H1 (cell line): ENCODE results near the gene ZDHHC19. TPM values are rescaled to one million over a fixed set of nuclear protein-coding genes. Genes with fewer than 3 reads are reported as not detected.

Experiments used
- CTCF ChIA-PET: fragments of 300-600 bp; sonication (Branson Sonifier 250); formaldehyde crosslinking; loops from one replicate; lab custom pipeline; 2021; ENCODE audit not compliant: partially characterized antibody; lab: Charles Lee
- POLR2A ChIA-PET: fragments of 300-600 bp; sonication (Branson Sonifier 250); formaldehyde crosslinking; loops from one replicate; lab custom pipeline; 2021; ENCODE audit warnings: inconsistent platforms; ENCODE audit not compliant: partially characterized antibody; lab: Charles Lee
- DNase-seq, 2 experiments: peaks; one replicate each; pipeline versions ENCODE4 v3.0.0 to v3.0.0-alpha.2; 2010 to 2022; ENCODE audit warnings: low spot score in 2 of 2, low read depth in 1 of 2, mixed read lengths in 1 of 2
- FAIRE-seq: peaks from 2 replicates; lab custom pipeline; 2011; peaks lifted over from hg19 to GRCh38; lab: Jason Lieb, UNC
- H2AFZ ChIP-seq: 2 replicates; pipeline ENCODE4 v1.8.1; 2012; ENCODE audit warnings: low read length, inconsistent platforms
- H2AK5ac ChIP-seq: 2 replicates; pipeline ENCODE4 v1.6.1; 2013; ENCODE audit warnings: low read depth, low read length
- H2BK120ac ChIP-seq: replicated peaks from 2 replicates; pipeline ENCODE3; 2013; ENCODE audit warnings: low read depth, low read length, inconsistent platforms
- H2BK12ac ChIP-seq: 2 replicates; pipeline ENCODE4 v1.6.1; 2013; ENCODE audit warnings: low read depth, low read length
- H2BK15ac ChIP-seq: 2 replicates; pipeline ENCODE4 v1.6.1; 2013; ENCODE audit warnings: low read length
- H2BK20ac ChIP-seq: 2 replicates; pipeline ENCODE4 v1.6.1; 2013; ENCODE audit warnings: low read length
- H2BK5ac ChIP-seq: 2 replicates; pipeline ENCODE4 v1.6.1; 2013; ENCODE audit warnings: low read depth, low read length
- H3K14ac ChIP-seq: 2 replicates; pipeline ENCODE4 v1.6.1; 2013; ENCODE audit warnings: inconsistent platforms; ENCODE audit not compliant: insufficient read length
- H3K18ac ChIP-seq: 2 replicates; pipeline ENCODE4 v1.6.1; 2013; ENCODE audit warnings: low read length; ENCODE audit errors: extremely low read depth
- H3K23ac ChIP-seq: 2 replicates; pipeline ENCODE4 v1.6.1; 2013; ENCODE audit warnings: inconsistent platforms; ENCODE audit not compliant: insufficient read length
- H3K23me2 ChIP-seq: 2 replicates; pipeline ENCODE4 v1.6.1; 2013; ENCODE audit warnings: low read depth, low read length
- H3K27ac ChIP-seq: 2 replicates; pipeline ENCODE4 v1.6.1; 2011; ENCODE audit warnings: low read depth, low read length, inconsistent platforms
- H3K27me3 ChIP-seq, 4 experiments: replicated peaks in 1 of 4; 1 replicate in 1 of 4; 2 replicates in 3 of 4; pipeline versions ENCODE4 v1.6.1 to v1.8.1; 2011 to 2013; ENCODE audit warnings: low read length in 3 of 4, mild to moderate bottlenecking in 3 of 4, inconsistent platforms in 2 of 4, mixed read lengths in 2 of 4, moderate library complexity in 1 of 4; ENCODE audit not compliant: control insufficient read depth in 3 of 4, insufficient read depth in 3 of 4; ENCODE audit errors: extremely low read depth in 1 of 4
- H3K36me3 ChIP-seq, 4 experiments: 2 replicates each; pipeline versions ENCODE4 v1.6.1 to v1.8.1; 2011 to 2013; ENCODE audit warnings: mild to moderate bottlenecking in 4 of 4, low read length in 3 of 4, moderate library complexity in 2 of 4, control low read depth in 1 of 4, inconsistent platforms in 1 of 4; ENCODE audit not compliant: insufficient read depth in 4 of 4, control insufficient read depth in 2 of 4
- H3K4ac ChIP-seq: replicated peaks from 2 replicates; pipeline ENCODE3; 2013; ENCODE audit warnings: low read length, low read depth, mixed read lengths, inconsistent platforms; ENCODE audit not compliant: insufficient read length
- H3K4me1 ChIP-seq, 4 experiments: replicated peaks in 1 of 4; 1 replicate in 1 of 4; 2 replicates in 3 of 4; pipeline versions ENCODE4 v1.6.1 to v1.8.1; 2011 to 2013; ENCODE audit warnings: low read length in 3 of 4, inconsistent platforms in 2 of 4, mixed read lengths in 1 of 4; ENCODE audit not compliant: insufficient read depth in 4 of 4, control insufficient read depth in 3 of 4
- H3K4me2 ChIP-seq, 2 experiments: 2 replicates each; pipeline versions ENCODE4 v1.6.1 to v1.8.1; 2011 to 2013; ENCODE audit warnings: low read depth in 2 of 2, low read length in 2 of 2, control low read depth in 1 of 2, inconsistent platforms in 1 of 2, mild to moderate bottlenecking in 1 of 2; ENCODE audit not compliant: insufficient read depth in 1 of 2
- H3K4me3 ChIP-seq, 4 experiments: fragments of 200-600, 300-600 bp in 1 of 4; sonication (generic), shearing (Covaris generic), sonication (Bioruptor Twin) in 1 of 4; 2 replicates each; pipeline versions ENCODE4 v1.5.1 to v1.8.1; 2011 to 2016; ENCODE audit warnings: low read length in 4 of 4, low read depth in 3 of 4, control low read depth in 2 of 4, inconsistent platforms in 2 of 4, mild to moderate bottlenecking in 2 of 4, mixed read lengths in 1 of 4, moderate library complexity in 1 of 4; ENCODE audit not compliant: insufficient read depth in 2 of 4; ENCODE audit errors: extremely low read depth in 1 of 4
- H3K56ac ChIP-seq: replicated peaks from 2 replicates; pipeline ENCODE3; 2013; ENCODE audit warnings: low read depth, mild to moderate bottlenecking, mixed read lengths, low read length, inconsistent platforms; ENCODE audit not compliant: insufficient read length
- H3K79me1 ChIP-seq: 2 replicates; pipeline ENCODE4 v1.6.1; 2013; ENCODE audit warnings: low read depth, low read length, control low read depth
- H3K79me2 ChIP-seq, 2 experiments: 2 replicates each; pipeline versions ENCODE4 v1.6.1 to v1.8.1; 2012 to 2013; ENCODE audit warnings: low read length in 2 of 2, mild to moderate bottlenecking in 2 of 2, inconsistent platforms in 1 of 2; ENCODE audit not compliant: insufficient read depth in 2 of 2, control insufficient read depth in 1 of 2
- H3K9ac ChIP-seq, 4 experiments: replicated peaks in 1 of 4; 1 replicate in 1 of 4; 2 replicates in 3 of 4; pipeline versions ENCODE4 v1.6.1 to v1.8.1; 2011 to 2013; ENCODE audit warnings: low read depth in 3 of 4, low read length in 3 of 4, control low read depth in 2 of 4, mild to moderate bottlenecking in 2 of 4, moderate library complexity in 2 of 4, inconsistent platforms in 1 of 4; ENCODE audit errors: extremely low read depth in 1 of 4
- H3K9me3 ChIP-seq, 2 experiments: 2 replicates each; pipeline versions ENCODE4 v1.6.1 to v1.8.1; 2012 to 2013; ENCODE audit warnings: mild to moderate bottlenecking in 2 of 2, moderate library complexity in 2 of 2, control low read depth in 1 of 2, inconsistent platforms in 1 of 2, low read depth in 1 of 2, low read length in 1 of 2, mixed read lengths in 1 of 2; ENCODE audit not compliant: insufficient read depth in 2 of 2
- H4K20me1 ChIP-seq, 2 experiments: replicated peaks in 1 of 2; 2 replicates each; pipeline versions ENCODE3 to v1.8.1; 2011 to 2013; ENCODE audit warnings: inconsistent platforms in 2 of 2, low read length in 2 of 2, mild to moderate bottlenecking in 1 of 2; ENCODE audit not compliant: insufficient read depth in 2 of 2, control insufficient read depth in 1 of 2
- H4K5ac ChIP-seq: 2 replicates; pipeline ENCODE4 v1.6.1; 2013; ENCODE audit warnings: low read length, low read depth, mixed read lengths, inconsistent platforms; ENCODE audit not compliant: insufficient read length
- H4K8ac ChIP-seq: 2 replicates; pipeline ENCODE4 v1.8.0; 2013; ENCODE audit warnings: mild to moderate bottlenecking, moderate library complexity, low read length, inconsistent platforms; ENCODE audit not compliant: insufficient read depth; ENCODE audit errors: extremely low read depth
- H4K91ac ChIP-seq: replicated peaks from 2 replicates; pipeline ENCODE3; 2013; ENCODE audit warnings: low read length, mixed read lengths, inconsistent platforms; ENCODE audit not compliant: insufficient read length
- CEBPB ChIP-seq: IDR thresholded peaks from 2 replicates; pipeline ENCODE4 v1.6.1; 2012; ENCODE audit warnings: low read depth, low read length
- EP300 ChIP-seq, 2 experiments: IDR thresholded peaks; 1 replicate in 1 of 2; 2 replicates in 1 of 2; pipeline ENCODE4 v1.6.1; 2011 to 2012; ENCODE audit warnings: low read depth in 2 of 2, low read length in 2 of 2, mild to moderate bottlenecking in 2 of 2, borderline replicate concordance in 1 of 2, inconsistent platforms in 1 of 2, moderate library complexity in 1 of 2
- JUN ChIP-seq: IDR thresholded peaks from 2 replicates; pipeline ENCODE4 v1.6.1; 2011; ENCODE audit warnings: low read depth, mild to moderate bottlenecking, improper control_type of control experiment, low read length
- POU5F1 ChIP-seq: IDR thresholded peaks from 2 replicates; pipeline ENCODE4 v1.6.1; 2011; ENCODE audit warnings: low read depth, mild to moderate bottlenecking, low read length, moderate library complexity
- SAP30 ChIP-seq: fragments of 300-600 bp; sonication (generic); IDR thresholded peaks from 2 replicates; pipeline ENCODE4 v1.7.1; 2012; ENCODE audit warnings: low read length, moderate library complexity, mild to moderate bottlenecking, inconsistent platforms; ENCODE audit not compliant: insufficient read depth, insufficient replicate concordance
- TBP ChIP-seq: IDR thresholded peaks from 2 replicates; pipeline ENCODE4 v1.6.1; 2011; ENCODE audit warnings: low read depth, low read length, improper control_type of control experiment
- ZNF274 ChIP-seq: IDR thresholded peaks from 2 replicates; pipeline ENCODE4 v1.7.0; 2012; ENCODE audit warnings: low read length, borderline replicate concordance; ENCODE audit errors: extremely low read depth
- WGBS, 2 experiments: shearing (Covaris generic) in 1 of 2; methylation state at CpG; one replicate each; pipeline versions ENCODE4 v1.1.6 to v1.1.7; 2013 to 2015; ENCODE audit warnings: low lambda C conversion rate in 2 of 2, mixed read lengths in 2 of 2, inconsistent platforms in 1 of 2, low coverage in 1 of 2, missing lambda C conversion rate in 1 of 2; ENCODE audit not compliant: insufficient replicate concordance in 2 of 2, insufficient coverage in 1 of 2, insufficient read length in 1 of 2; ENCODE audit errors: extremely low coverage in 1 of 2, missing lambda C conversion rate in 1 of 2; 5-methylcytosine and 5-hydroxymethylcytosine counted together
- polyA plus RNA-seq, 7 experiments: library from polyadenylated mRNA; depleted of rRNA in 3 of 7; stranded (reverse) in 5 of 7; unstranded in 2 of 7; fragments of >200 nt in 5 of 7; fragments of 200-250 nt in 2 of 7; gene quantifications; 1 replicate in 5 of 7; 2 replicates in 1 of 7; 4 replicates in 1 of 7; pipeline versions ENCODE4 v1.2.1 to v1.2.3, GENCODE V29; 2011 to 2013; ENCODE audit warnings: missing spikeins in 2 of 7, mixed read lengths in 2 of 7
- total RNA-seq: library from RNA; stranded (reverse); fragmentation: NEBNext Ultra II Directional; extraction: Animal tissue kit (Norgen Biotek cat#: 25700); gene quantifications from 2 replicates; pipeline ENCODE4 v1.2.1, GENCODE V29; 2021

ZDHHC19 gene
- total and polyA plus RNA-seq, 2 of the 8 experiments (the other 6 are each of a cell fraction or from before 2014, with no cell fraction given) = 2.5 to 4.1 TPM

GRCh38 chr3:196251918-196252317 lies 40.7 kb upstream of the ZDHHC19 start:
- POLR2A ChIA-PET = no interaction called here
- no peak overlapping the region for H3K23ac ChIP-seq
- no peak overlapping the region for H3K27ac ChIP-seq
- no peak overlapping the region for H2BK120ac ChIP-seq
- H3K14ac ChIP-seq = no peak overlapping the region
- no peaks in the 10 kb centered on the region for H3K27me3 ChIP-seq
- peaks cover 0 to 10% (median 2%) of the 10 kb centered on the region in 4 experiments; a peak in 3 of 8 replicates for H3K36me3 ChIP-seq
- no peaks in the 10 kb centered on the region for H3K79me2 ChIP-seq
- no peak overlapping the region for H3K4me3 ChIP-seq
- H3K56ac ChIP-seq = no peak overlapping the region
- no peaks in the 10 kb centered on the region for H3K23me2 ChIP-seq
- H3K18ac ChIP-seq = no peak overlapping the region
- H4K5ac ChIP-seq = no peak overlapping the region
- H2AFZ ChIP-seq = no peak overlapping the region
- H2AK5ac ChIP-seq = no peak overlapping the region
- no peak overlapping the region for H3K4me2 ChIP-seq
- no peak overlapping the region for H2BK15ac ChIP-seq
- no peak overlapping the region for H4K91ac ChIP-seq
- H3K9ac ChIP-seq = no peak overlapping the region
- no peak overlapping the region for H4K8ac ChIP-seq
- H2BK20ac ChIP-seq = no peak overlapping the region
- H4K20me1 ChIP-seq = no peaks in the 10 kb centered on the region
- WGBS, 2 experiments = 95% methylated on average over 16 of the region's 16 CpGs; no CpG with 5 or more reads in 1 of the 2 experiments
- no peak overlapping the region for H3K4ac ChIP-seq
- no peak for DNase-seq
- no peaks in the 10 kb centered on the region for H3K4me1 ChIP-seq
- TF ChIP-seq ZNF274 (no peak), JUN (no peak), CEBPB (no peak), TBP (no peak), EP300 (IDR thresholded peaks at IDR 0.05; ENCODE audit: borderline replicate concordance in 1 of 2, low read depth in 2 of 2, low read length in 2 of 2) (no peak), POU5F1 (no peak), SAP30 (no peak)
- no peak for FAIRE-seq
- no peak overlapping the region for H2BK5ac ChIP-seq
- no peaks in the 10 kb centered on the region for H3K79me1 ChIP-seq
- CTCF ChIA-PET = interaction anchor here (0.7 to 2.5 kb wide), 6 partner anchors 10 to 272 kb away, joined by 3 to 9 read pairs (median 4); no protein-coding TSS in a partner anchor
- no peak overlapping the region for H2BK12ac ChIP-seq
- H3K9me3 ChIP-seq = no peaks in the 10 kb centered on the region
